Endothelial cell of umbilical vein (primary cell): ENCODE data around the gene SMR3B. TPM values are rescaled to one million over a fixed set of nuclear protein-coding genes. Genes with fewer than 3 reads are reported as not detected.

ENCODE experiments used
- BruUV-seq: library from RNA; stranded (reverse); fragments of 400-500 nt; replicated peaks from 2 replicates; lab custom pipeline; 2021; lab: Mats Ljungman, UMichigan
- CTCF ChIA-PET: fragments of 300-600, 350-600 bp; sonication (Branson Sonifier 250); formaldehyde crosslinking; loops from one replicate; lab custom pipeline; 2021; ENCODE audit warnings: antibody characterized with exemption, inconsistent platforms; lab: Charles Lee
- POLR2A ChIA-PET: fragments of 300-600, 350-600 bp; sonication (Branson Sonifier 250); formaldehyde crosslinking; loops from one replicate; lab custom pipeline; 2021; ENCODE audit warnings: antibody characterized with exemption, inconsistent platforms; lab: Charles Lee
- DNase-seq: peaks from one replicate; pipeline ENCODE4 v3.0.0-alpha.2; 2011; ENCODE audit warnings: low read depth, low spot score
- FAIRE-seq: peaks from 2 replicates; lab custom pipeline; 2011; peaks lifted over from hg19 to GRCh38; lab: Jason Lieb, UNC
- H2AFZ ChIP-seq: 2 replicates; pipeline ENCODE4 v1.6.0; 2012; ENCODE audit warnings: low read depth, low read length, control low read depth, inconsistent platforms
- H3K27ac ChIP-seq: 2 replicates; pipeline ENCODE4 v1.5.1; 2011; ENCODE audit warnings: low read depth, mild to moderate bottlenecking, control low read depth, low read length, moderate library complexity; ENCODE audit not compliant: insufficient read depth
- H3K27me3 ChIP-seq, 2 experiments: 2 replicates each; pipeline versions ENCODE4 v1.6.0 to v1.6.1; 2011; ENCODE audit warnings: low read length in 2 of 2, mixed read lengths in 1 of 2; ENCODE audit not compliant: control insufficient read depth in 2 of 2, insufficient read depth in 2 of 2
- H3K36me3 ChIP-seq, 2 experiments: 2 replicates in 1 of 2; 3 replicates in 1 of 2; pipeline ENCODE4 v1.5.1; 2011; ENCODE audit warnings: low read length in 2 of 2, mild to moderate bottlenecking in 1 of 2, moderate library complexity in 1 of 2; ENCODE audit not compliant: control insufficient read depth in 2 of 2, insufficient read depth in 2 of 2; ENCODE audit errors: extremely low read depth in 1 of 2
- H3K4me1 ChIP-seq: 3 replicates; pipeline ENCODE4 v1.5.1; 2011; ENCODE audit warnings: mild to moderate bottlenecking, low read length; ENCODE audit not compliant: control insufficient read depth, insufficient read depth; ENCODE audit errors: extremely low read depth
- H3K4me2 ChIP-seq: 2 replicates; pipeline ENCODE4 v1.6.1; 2011; ENCODE audit warnings: low read length, control low read depth, mixed read lengths; ENCODE audit not compliant: insufficient read depth
- H3K4me3 ChIP-seq, 3 experiments: fragments of 200-600 bp in 1 of 3; sonication (generic), shearing (Covaris generic) in 1 of 3; replicated peaks in 1 of 3; 2 replicates each; pipeline ENCODE4 v1.5.1; 2011 to 2016; ENCODE audit warnings: control low read depth in 3 of 3, low read length in 3 of 3, mild to moderate bottlenecking in 2 of 3, inconsistent platforms in 1 of 3, low read depth in 1 of 3, moderate library complexity in 1 of 3; ENCODE audit not compliant: insufficient read depth in 1 of 3
- H3K79me2 ChIP-seq: 2 replicates; pipeline ENCODE4 v1.6.0; 2012; ENCODE audit warnings: low read length, inconsistent platforms; ENCODE audit not compliant: control insufficient read depth, insufficient read depth
- H3K9ac ChIP-seq: replicated peaks from 2 replicates; pipeline ENCODE3; 2011; ENCODE audit warnings: low read length, control low read depth; ENCODE audit not compliant: insufficient read depth; ENCODE audit errors: extremely low read depth
- H3K9me1 ChIP-seq: replicated peaks from 3 replicates; pipeline ENCODE4 v1.6.0; 2011; ENCODE audit warnings: mild to moderate bottlenecking, low read length; ENCODE audit not compliant: control insufficient read depth, insufficient read depth; ENCODE audit errors: extremely low read depth
- H3K9me3 ChIP-seq: replicated peaks from 2 replicates; pipeline ENCODE4 v1.5.1; 2012; ENCODE audit warnings: low read length, inconsistent platforms; ENCODE audit not compliant: control insufficient read depth, insufficient read depth
- H4K20me1 ChIP-seq: replicated peaks from 2 replicates; pipeline ENCODE3; 2011; ENCODE audit warnings: mild to moderate bottlenecking, low read length; ENCODE audit not compliant: control insufficient read depth, insufficient read depth; ENCODE audit errors: extremely low read depth
- JUN ChIP-seq: IDR thresholded peaks from 2 replicates; pipeline ENCODE4 v1.6.1; 2011; ENCODE audit warnings: borderline replicate concordance, low read depth; ENCODE audit not compliant: insufficient read length, insufficient read depth
- MAX ChIP-seq: IDR thresholded peaks from 2 replicates; pipeline ENCODE4 v1.6.1; 2011; ENCODE audit not compliant: insufficient read depth, insufficient read length
- POLR2AphosphoS5 ChIP-seq: IDR thresholded peaks from 2 replicates; pipeline ENCODE4 v1.6.1; 2012; ENCODE audit warnings: low read depth, mild to moderate bottlenecking, control low read depth, low read length, moderate library complexity; ENCODE audit not compliant: insufficient read depth
- dilution Hi-C: fragments of 300-500 bp; cut with MboI; formaldehyde crosslinking; loops from one replicate; pipeline ENCODE4 v1.15.0; 2019; ENCODE audit warnings: low sequenced_read_pairs; ENCODE audit not compliant: extremely low pct_ligation_motif_present
- intact Hi-C: fragments of 100-400 bp; cut with micrococcal nuclease; formaldehyde crosslinking; loops from one replicate; pipeline ENCODE4 v1.10.0; 2022
- polyA plus RNA-seq, 4 experiments: library from polyadenylated mRNA; depleted of rRNA in 3 of 4; stranded (reverse) in 3 of 4; unstranded in 1 of 4; fragments of >200 nt; gene quantifications; 2 replicates each; pipeline versions ENCODE4 v1.2.1 to v1.2.3, GENCODE V29; 2011 to 2012; ENCODE audit warnings: missing spikeins in 1 of 4
- total RNA-seq: library from RNA; stranded (reverse); gene quantifications from 2 replicates; pipeline ENCODE4 v1.2.3, GENCODE V29; 2021
- TF ChIP-seq, protein P1 (sequence below), 2 donors: IDR thresholded peaks; 1 replicate in 1 of 2; 2 replicates in 1 of 2; pipeline ENCODE4 v1.5.1; 2011; ENCODE audit warnings: low read length in 2 of 2, mild to moderate bottlenecking in 2 of 2, moderate library complexity in 2 of 2, control low read depth in 1 of 2, inconsistent platforms in 1 of 2, low read depth in 1 of 2; ENCODE audit not compliant: insufficient read depth in 1 of 2; ENCODE audit errors: extremely low read depth in 1 of 2

Gene SMR3B
- total and polyA plus RNA-seq, 2 donors (not counting 3 experiments of a cell fraction or from before 2014, with no cell fraction given) = not detected

- Histone ChIP-seq H3K4me1 (no peaks in the 10 kb centered on the region), H4K20me1 (no peaks in the 10 kb centered on the region), H3K9me1 (no peaks in the 10 kb centered on the region), H3K4me3 (no peak overlapping the region), H3K9me3 (no peaks in the 10 kb centered on the region), H3K27me3 (no peaks in the 10 kb centered on the region), H3K79me2 (no peaks in the 10 kb centered on the region), H3K4me2 (no peak overlapping the region), H3K36me3 (no peaks in the 10 kb centered on the region), H3K27ac (no peak overlapping the region), H2AFZ (no peak overlapping the region), H3K9ac (no peak overlapping the region)
- no TSS peak for BruUV-seq
- intact Hi-C loops (no loop called here), dilution Hi-C loops (no loop called here)
- TF ChIP-seq, protein P1, sequence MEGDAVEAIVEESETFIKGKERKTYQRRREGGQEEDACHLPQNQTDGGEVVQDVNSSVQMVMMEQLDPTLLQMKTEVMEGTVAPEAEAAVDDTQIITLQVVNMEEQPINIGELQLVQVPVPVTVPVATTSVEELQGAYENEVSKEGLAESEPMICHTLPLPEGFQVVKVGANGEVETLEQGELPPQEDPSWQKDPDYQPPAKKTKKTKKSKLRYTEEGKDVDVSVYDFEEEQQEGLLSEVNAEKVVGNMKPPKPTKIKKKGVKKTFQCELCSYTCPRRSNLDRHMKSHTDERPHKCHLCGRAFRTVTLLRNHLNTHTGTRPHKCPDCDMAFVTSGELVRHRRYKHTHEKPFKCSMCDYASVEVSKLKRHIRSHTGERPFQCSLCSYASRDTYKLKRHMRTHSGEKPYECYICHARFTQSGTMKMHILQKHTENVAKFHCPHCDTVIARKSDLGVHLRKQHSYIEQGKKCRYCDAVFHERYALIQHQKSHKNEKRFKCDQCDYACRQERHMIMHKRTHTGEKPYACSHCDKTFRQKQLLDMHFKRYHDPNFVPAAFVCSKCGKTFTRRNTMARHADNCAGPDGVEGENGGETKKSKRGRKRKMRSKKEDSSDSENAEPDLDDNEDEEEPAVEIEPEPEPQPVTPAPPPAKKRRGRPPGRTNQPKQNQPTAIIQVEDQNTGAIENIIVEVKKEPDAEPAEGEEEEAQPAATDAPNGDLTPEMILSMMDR (IDR thresholded peaks at IDR 0.05; ENCODE audit: extremely low read depth in 1 of 2, insufficient read depth in 1 of 2, low read depth in 1 of 2, low read length in 2 of 2) = no peak
- no peak for TF ChIP-seq MAX
- no peak for TF ChIP-seq JUN
- TF ChIP-seq POLR2AphosphoS5 = no peak
- FAIRE-seq (no peak), DNase-seq (no peak)
- CTCF ChIA-PET = no interaction called here
- POLR2A ChIA-PET = no interaction called here
These were observed 54.3 kb downstream of the SMR3B start for GRCh38 chr4:70437197-70437596.

Other genes starting within 250 kb of the SMR3B start
- gene PRR27, start 228.9 kb upstream of the SMR3B start, total RNA-seq = not detected in 2 replicates
- not detected in 2 replicates for gene PRR27, start 228.9 kb upstream of the SMR3B start, polyA plus RNA-seq
- not detected in 2 replicates for gene ODAM, start 187.4 kb upstream of the SMR3B start, total RNA-seq
- gene ODAM, start 187.4 kb upstream of the SMR3B start, polyA plus RNA-seq = not detected in 2 replicates
- not detected in 2 replicates for gene FDCSP, start 157.0 kb upstream of the SMR3B start, total RNA-seq
- gene FDCSP, start 157.0 kb upstream of the SMR3B start, polyA plus RNA-seq = not detected in 2 replicates
- gene CSN3, start 140.5 kb upstream of the SMR3B start, total RNA-seq = not detected in 2 replicates
- not detected in 2 replicates for gene CSN3, start 140.5 kb upstream of the SMR3B start, polyA plus RNA-seq
- not detected in 2 replicates for gene CABS1, start 48.1 kb upstream of the SMR3B start, total RNA-seq
- gene CABS1, start 48.1 kb upstream of the SMR3B start, polyA plus RNA-seq = not detected in 2 replicates
- not detected in 2 replicates for gene SMR3A, start 22.4 kb upstream of the SMR3B start, total RNA-seq
- not detected in 2 replicates for gene SMR3A, start 22.4 kb upstream of the SMR3B start, polyA plus RNA-seq
- gene OPRPN, start 14.8 kb downstream of the SMR3B start, total RNA-seq = not detected in 2 replicates
- gene OPRPN, start 14.8 kb downstream of the SMR3B start, polyA plus RNA-seq = not detected in 2 replicates
- not detected in 2 replicates for gene MUC7, start 89.1 kb downstream of the SMR3B start, total RNA-seq
- not detected in 2 replicates for gene MUC7, start 89.1 kb downstream of the SMR3B start, polyA plus RNA-seq
- not detected in 2 replicates for gene AMTN, start 135.4 kb downstream of the SMR3B start, total RNA-seq
- 0.95 and 1.2 TPM in 2 replicates for gene AMTN, start 135.4 kb downstream of the SMR3B start, polyA plus RNA-seq
- gene AMBN, start 209.1 kb downstream of the SMR3B start, total RNA-seq = not detected in 2 replicates
- gene AMBN, start 209.1 kb downstream of the SMR3B start, polyA plus RNA-seq = not detected in 2 replicates
- 0.05 TPM in 1 of 2 replicates, not detected in the other for gene ENAM, start 245.6 kb downstream of the SMR3B start, total RNA-seq
- 0.05 and 0.07 TPM in 2 replicates for gene ENAM, start 245.6 kb downstream of the SMR3B start, polyA plus RNA-seq